SK-N-MC (cell line): ENCODE results near the gene GRSF1.
A peak's percentile ranks its signal among the peaks of the same experiment; 100 is the strongest.
"Not testable (repeated sequence)": the region's sequence is repeated elsewhere in the genome, so short reads cannot be mapped to it uniquely, and the experiment has no call there.

Source experiments
- DNase-seq: peaks from one replicate; pipeline ENCODE4 v3.0.0-alpha.2; 2011; ENCODE audit warnings: low read depth, low spot score
- H3K27ac ChIP-seq: fragments of 200-600 bp; sonication (generic); 2 replicates; pipeline ENCODE4 v1.5.1; 2016; ENCODE audit warnings: mixed run types
- H3K36me3 ChIP-seq: fragments of 200-600 bp; sonication (generic); 2 replicates; pipeline ENCODE4 v1.6.1; 2017; ENCODE audit warnings: antibody characterized with exemption, low read length, mixed read lengths; ENCODE audit not compliant: insufficient read depth
- H3K4me3 ChIP-seq: fragments of 200-600 bp; sonication (generic); 2 replicates; pipeline ENCODE4 v1.5.1; 2016
- H3K9ac ChIP-seq: fragments of 200-600 bp; sonication (generic); 2 replicates; pipeline ENCODE4 v1.8.0; 2017; ENCODE audit warnings: mixed run types, mixed read lengths; ENCODE audit not compliant: insufficient read length
- H3K9me3 ChIP-seq: fragments of 200-600 bp; sonication (generic); 2 replicates; pipeline ENCODE4 v1.6.1; 2017; ENCODE audit warnings: low read depth, mild to moderate bottlenecking, antibody characterized with exemption, low read length, moderate library complexity, mixed read lengths
- EZH2 ChIP-seq: fragments of 200-600 bp; sonication (generic); IDR thresholded peaks from one replicate; pipeline ENCODE4 v1.6.1; 2017; ENCODE audit warnings: antibody characterized with exemption
- FOXP2 ChIP-seq: optimal IDR thresholded peaks from 2 replicates; pipeline ENCODE3; 2011; ENCODE audit warnings: mild to moderate bottlenecking, moderate library complexity; ENCODE audit not compliant: insufficient read depth; ENCODE audit errors: extremely low read length, control extremely low read depth
- POLR2AphosphoS5 ChIP-seq: IDR thresholded peaks from 2 replicates; pipeline ENCODE4 v1.6.1; 2012; ENCODE audit warnings: mild to moderate bottlenecking, low read depth, low read length, borderline replicate concordance

GRSF1 gene

GRCh38 chr4:70863099-70863790 is 23.6 kb upstream of the GRSF1 start:
- Histone ChIP-seq H3K36me3 (no peaks in the 10 kb centered on the region), H3K4me3 (no peak overlapping the region), H3K9me3 (no peaks in the 10 kb centered on the region), H3K9ac (no peak overlapping the region), H3K27ac (no peak overlapping the region)
- no peak for TF ChIP-seq POLR2AphosphoS5
- TF ChIP-seq EZH2 = no peak
- TF ChIP-seq FOXP2 = no peak
- DNase-seq = no peak

- no peaks in the 10 kb centered on the region for H3K9me3 ChIP-seq
- no peak for DNase-seq
- no peak overlapping the region for H3K4me3 ChIP-seq
- no peaks in the 10 kb centered on the region for H3K36me3 ChIP-seq
- H3K27ac ChIP-seq = no peak overlapping the region
- H3K9ac ChIP-seq = no peak overlapping the region
- TF ChIP-seq FOXP2 = no peak
- TF ChIP-seq POLR2AphosphoS5 = no peak
- no peak for TF ChIP-seq EZH2
These were observed 19.4 kb upstream of the GRSF1 start for GRCh38 chr4:70859066-70859465.

DNA sequence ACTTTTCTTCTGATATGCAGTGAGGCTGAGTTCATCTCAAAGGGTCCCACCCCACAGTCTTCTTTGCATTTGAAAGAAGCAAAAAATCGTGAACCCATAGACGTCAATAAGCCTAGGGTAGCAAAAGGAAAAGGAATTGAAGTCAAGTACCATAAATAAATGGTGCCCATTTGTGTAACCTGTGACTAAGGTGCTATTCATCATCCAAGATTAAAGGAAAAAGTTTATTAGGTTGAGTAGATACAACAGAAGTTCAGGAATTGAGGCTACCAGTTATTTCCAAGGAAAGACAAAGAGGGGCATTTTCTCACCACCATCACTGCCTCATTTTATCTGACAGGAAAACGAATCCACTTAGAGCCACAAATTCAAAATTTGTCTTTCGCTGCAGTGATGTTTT is 18.8 kb upstream of the GRSF1 start:
- Histone ChIP-seq H3K4me3 (no peak overlapping the region), H3K9me3 (no peaks in the 10 kb centered on the region), H3K36me3 (no peaks in the 10 kb centered on the region), H3K27ac (no peak overlapping the region), H3K9ac (no peak overlapping the region)
- no peak for DNase-seq
- TF ChIP-seq EZH2 (no peak), FOXP2 (no peak), POLR2AphosphoS5 (no peak)

- Histone ChIP-seq H3K36me3 (no peaks in the 10 kb centered on the region), H3K4me3 (no peak overlapping the region)
- DNase-seq = no peak
These were observed 15.8 kb upstream of the GRSF1 start for GRCh38 chr4:70855464-70855863.

DNA sequence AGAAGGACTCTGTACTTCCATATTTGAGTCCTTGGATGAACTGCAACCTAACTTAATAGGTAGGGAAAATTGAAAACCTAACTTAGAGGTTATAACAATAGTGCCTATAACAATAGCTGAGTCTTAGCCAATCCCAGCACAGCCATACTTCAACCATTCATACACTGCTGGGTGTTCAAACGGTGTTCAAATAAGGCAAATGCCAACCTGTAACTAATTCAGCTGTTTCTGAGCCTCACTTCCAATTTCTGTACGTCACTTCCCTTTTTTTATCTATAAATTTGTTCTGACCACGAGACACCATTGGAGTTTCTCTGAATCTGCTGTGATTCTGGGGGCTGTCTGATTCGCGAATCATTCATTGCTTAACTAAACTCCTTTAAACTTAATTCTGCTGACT is 9.6 kb upstream of the GRSF1 start:
- no peaks in the 10 kb centered on the region for H3K9me3 ChIP-seq
- no peaks in the 10 kb centered on the region for H3K36me3 ChIP-seq
- no peak for DNase-seq
- TF ChIP-seq EZH2 (no peak), FOXP2 (no peak), POLR2AphosphoS5 (no peak)
- no peak overlapping the region for H3K27ac ChIP-seq
- H3K4me3 ChIP-seq = no peak overlapping the region
- H3K9ac ChIP-seq = no peak overlapping the region

More at GRCh38 chr4:70855464-70855863, 15.8 kb upstream of the GRSF1 start:
- Histone ChIP-seq H3K9me3 (no peaks in the 10 kb centered on the region), H3K9ac (no peak overlapping the region), H3K27ac (no peak overlapping the region)
- TF ChIP-seq FOXP2 (no peak), EZH2 (no peak), POLR2AphosphoS5 (no peak)

- no peak overlapping the region for H3K4me3 ChIP-seq
- H3K9ac ChIP-seq = no peak overlapping the region
- H3K27ac ChIP-seq = no peak overlapping the region
- DNase-seq = no peak
- H3K36me3 ChIP-seq = no peaks in the 10 kb centered on the region
- TF ChIP-seq POLR2AphosphoS5 (no peak), EZH2 (no peak), FOXP2 (no peak)
- no peaks in the 10 kb centered on the region for H3K9me3 ChIP-seq
These were observed 4.5 kb upstream of the GRSF1 start for GRCh38 chr4:70844180-70844579.

GRCh38 chr4:70842761-70843435 is 3.2 kb upstream of the GRSF1 start:
- Histone ChIP-seq H3K9ac (no peak overlapping the region), H3K9me3 (no peaks in the 10 kb centered on the region), H3K27ac (no peak overlapping the region), H3K4me3 (no peak overlapping the region), H3K36me3 (no peaks in the 10 kb centered on the region)
- DNase-seq = no peak
- no peak for TF ChIP-seq EZH2
- TF ChIP-seq POLR2AphosphoS5 = no peak
- TF ChIP-seq FOXP2 = no peak

DNA sequence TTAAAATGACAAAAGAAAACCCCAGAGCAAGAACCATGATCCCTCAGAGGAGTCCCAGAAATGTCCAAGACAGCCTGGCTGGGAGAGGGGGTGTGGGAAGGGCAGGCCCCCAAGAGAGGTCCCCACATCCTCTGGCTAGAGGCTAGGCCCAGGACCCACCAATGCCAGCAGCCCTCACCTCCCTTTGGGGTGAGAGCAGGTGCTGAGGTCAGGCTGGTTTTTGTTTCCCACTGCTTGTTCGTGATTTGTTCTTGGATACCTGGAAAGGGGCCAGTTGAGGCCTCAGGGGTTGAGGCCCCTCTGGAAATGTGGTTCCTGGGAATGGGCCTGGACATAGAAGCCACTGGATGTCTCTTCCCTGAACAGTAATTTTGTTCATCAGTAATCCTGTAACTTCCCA is 2.3 kb upstream of the GRSF1 start:
- TF ChIP-seq FOXP2 (no peak), EZH2 (no peak), POLR2AphosphoS5 (no peak)
- Histone ChIP-seq H3K36me3 (no peaks in the 10 kb centered on the region; the same call in 1 of the 2 replicates), H3K9me3 (no peaks in the 10 kb centered on the region), H3K4me3 (no peak overlapping the region), H3K27ac (peak overlapping the region; percentile 63; the same call in 1 of the 2 replicates), H3K9ac (no peak overlapping the region)
- no peak for DNase-seq

DNA sequence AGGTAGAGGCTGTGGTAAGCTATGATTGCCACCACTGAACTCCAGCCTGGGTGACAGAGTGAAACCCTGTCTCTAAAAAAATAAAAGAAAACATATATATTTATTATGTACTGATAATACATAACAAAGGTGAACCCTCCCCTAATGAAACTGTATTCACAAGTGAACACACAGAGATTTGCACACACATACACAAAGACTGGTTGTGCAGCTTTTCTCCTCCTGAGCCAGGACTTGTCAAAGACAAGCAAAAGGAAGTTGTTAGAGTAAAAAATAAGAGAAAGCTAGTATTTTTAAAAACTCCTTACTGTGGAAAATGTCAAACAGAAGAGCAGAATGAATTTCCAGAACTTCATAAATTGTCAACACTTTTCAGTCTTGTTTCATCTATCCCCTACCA is 1.5 kb upstream of the GRSF1 start:
- TF ChIP-seq EZH2 (no peak), POLR2AphosphoS5 (no peak), FOXP2 (no peak)
- no peak overlapping the region for H3K4me3 ChIP-seq
- no peaks in the 10 kb centered on the region for H3K9me3 ChIP-seq
- H3K36me3 ChIP-seq = peaks cover 7% of the 10 kb centered on the region
- no peak overlapping the region for H3K9ac ChIP-seq
- H3K27ac ChIP-seq = peak overlapping the region; percentile 63; the same call in 1 of the 2 replicates
- DNase-seq = no peak

- H3K9ac ChIP-seq, DNase-seq, H3K9me3 ChIP-seq, H3K4me3 ChIP-seq, H3K27ac ChIP-seq: not testable (repeated sequence)
- H3K36me3 ChIP-seq = peaks cover 13% of the 10 kb centered on the region
These were observed 941 bp upstream of the GRSF1 start for GRCh38 chr4:70840631-70841030.

GRCh38 chr4:70840137-70840536 is 447 bp upstream of the GRSF1 start:
- H3K4me3 ChIP-seq, H3K9ac ChIP-seq, DNase-seq, H3K9me3 ChIP-seq, H3K27ac ChIP-seq: not testable (repeated sequence)
- peaks cover 16% of the 10 kb centered on the region for H3K36me3 ChIP-seq
